SK-N-SH (cell line): ENCODE data around the gene CFAP221.

ENCODE experiments used
- CTCF ChIP-seq: fragments of 200-600 bp; sonication (generic); IDR thresholded peaks from 2 replicates; pipeline ENCODE4 v1.6.1; 2017; ENCODE audit warnings: antibody characterized with exemption, mild to moderate bottlenecking, moderate library complexity
- POLR2AphosphoS5 ChIP-seq: IDR thresholded peaks from 2 replicates; pipeline ENCODE4 v1.6.1; 2012; ENCODE audit warnings: low read depth, low read length
- REST ChIP-seq: IDR thresholded peaks from 2 replicates; pipeline ENCODE4 v1.6.1; 2012; ENCODE audit warnings: mild to moderate bottlenecking, low read depth, low read length, moderate library complexity
- YY1 ChIP-seq: IDR thresholded peaks from 2 replicates; pipeline ENCODE4 v1.4.0; 2012; ENCODE audit warnings: low read depth, mild to moderate bottlenecking

- TF ChIP-seq POLR2AphosphoS5, result no peak
- no peak for TF ChIP-seq YY1
- TF ChIP-seq CTCF, result no peak
- TF ChIP-seq REST, result no peak
These were observed 106.0 kb downstream of the CFAP221 start for GRCh38 chr2:119650206-119650605.
